B cell (primary cell): ENCODE results near the gene FA2H.

ENCODE experiments used
- EZH2 ChIP-seq: IDR thresholded peaks from 2 replicates; pipeline ENCODE4 v1.6.1; 2012; ENCODE audit warnings: borderline replicate concordance, low read depth, mild to moderate bottlenecking, moderate library complexity, low read length; ENCODE audit not compliant: insufficient read depth, poor library complexity, severe bottlenecking
- TF ChIP-seq, protein P1 (sequence below): fragments of 200-600 bp; IDR thresholded peaks from one replicate; pipeline ENCODE4 v1.8.0; 2022; ENCODE audit warnings: antibody characterized with exemption, mild to moderate bottlenecking

DNA sequence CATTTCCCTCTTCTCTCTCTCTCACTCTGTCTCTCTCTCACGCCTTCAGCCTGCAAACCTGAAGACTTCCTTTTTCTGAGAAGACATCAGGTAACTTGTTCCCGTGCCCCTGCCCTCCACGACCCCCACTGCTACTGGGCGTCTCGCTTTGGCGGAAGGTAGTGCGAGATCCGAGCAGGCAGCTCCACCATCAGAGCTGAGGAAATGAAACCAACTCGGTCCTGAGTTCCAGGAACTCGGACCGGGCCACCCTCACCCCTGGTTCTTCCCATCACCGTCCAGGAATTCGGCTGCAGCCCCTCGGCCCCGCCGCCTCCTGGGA is 74.5 kb downstream of the FA2H start:
- TF ChIP-seq, protein P1, sequence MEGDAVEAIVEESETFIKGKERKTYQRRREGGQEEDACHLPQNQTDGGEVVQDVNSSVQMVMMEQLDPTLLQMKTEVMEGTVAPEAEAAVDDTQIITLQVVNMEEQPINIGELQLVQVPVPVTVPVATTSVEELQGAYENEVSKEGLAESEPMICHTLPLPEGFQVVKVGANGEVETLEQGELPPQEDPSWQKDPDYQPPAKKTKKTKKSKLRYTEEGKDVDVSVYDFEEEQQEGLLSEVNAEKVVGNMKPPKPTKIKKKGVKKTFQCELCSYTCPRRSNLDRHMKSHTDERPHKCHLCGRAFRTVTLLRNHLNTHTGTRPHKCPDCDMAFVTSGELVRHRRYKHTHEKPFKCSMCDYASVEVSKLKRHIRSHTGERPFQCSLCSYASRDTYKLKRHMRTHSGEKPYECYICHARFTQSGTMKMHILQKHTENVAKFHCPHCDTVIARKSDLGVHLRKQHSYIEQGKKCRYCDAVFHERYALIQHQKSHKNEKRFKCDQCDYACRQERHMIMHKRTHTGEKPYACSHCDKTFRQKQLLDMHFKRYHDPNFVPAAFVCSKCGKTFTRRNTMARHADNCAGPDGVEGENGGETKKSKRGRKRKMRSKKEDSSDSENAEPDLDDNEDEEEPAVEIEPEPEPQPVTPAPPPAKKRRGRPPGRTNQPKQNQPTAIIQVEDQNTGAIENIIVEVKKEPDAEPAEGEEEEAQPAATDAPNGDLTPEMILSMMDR: no peak
- TF ChIP-seq EZH2: no peak
